ENCODE measurements around the gene TEX51.

DNA sequence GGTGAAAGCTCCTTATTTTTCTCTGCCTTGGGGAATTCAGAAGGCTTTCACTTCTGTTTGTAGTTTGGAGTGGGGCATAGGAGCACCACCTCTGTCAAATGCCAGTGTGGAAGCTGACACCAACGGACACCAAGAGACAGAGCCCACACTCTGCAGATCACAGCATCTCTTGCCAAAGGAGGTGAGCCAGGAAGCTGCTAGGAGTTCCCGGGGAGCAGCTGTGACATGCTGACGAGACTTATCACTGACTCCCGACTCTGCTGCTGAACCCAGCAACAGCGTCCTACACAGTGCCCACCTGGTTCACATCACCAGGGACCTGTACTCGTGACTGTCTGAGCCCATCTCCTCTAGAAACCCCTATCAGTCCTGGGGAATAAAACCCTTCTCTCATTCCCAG, 8.1 kb downstream of the TEX51 start:
- TF ChIP-seq GATA2 (IDR thresholded peaks at IDR 0.05; ENCODE audit: low read depth, low read length) (no peak), GATA3 (IDR thresholded peaks at IDR 0.05; ENCODE audit: low read depth, low read length) (no peak)
